ENCODE data around the gene IL2RA. TPM values are rescaled to one million over a fixed set of nuclear protein-coding genes. Genes with fewer than 3 reads are reported as not detected.

IL2RA gene
- total and polyA plus RNA-seq, 4 donors = 0.24 to 10.3 (median 3.4) TPM

GRCh38 chr10:5988336-5988920 is 73.7 kb downstream of the IL2RA start:
- DNase-seq (no peak), ATAC-seq (ENCODE audit: insufficient read depth, low FRiP score) (no peak)
- H3K27ac ChIP-seq (ENCODE audit: low read depth in 1 of 2, low read length in 1 of 2) = no peak overlapping the region
- no peak for TF ChIP-seq CTCF (IDR thresholded peaks at IDR 0.05; ENCODE audit: control extremely low read depth, extremely low read depth)
- no peaks in the 10 kb centered on the region for H3K36me3 ChIP-seq (ENCODE audit: control insufficient read depth in 4 of 4, insufficient read depth in 4 of 4, low read length in 4 of 4)
- H3K27me3 ChIP-seq (ENCODE audit: control insufficient read depth in 3 of 3, insufficient read depth in 3 of 3, low read length in 2 of 3) = no peaks in the 10 kb centered on the region
- H3K9me3 ChIP-seq (ENCODE audit: control insufficient read depth in 4 of 4, insufficient read depth in 3 of 4, low read length in 3 of 4) = peaks cover 0 to 3% (median 1%) of the 10 kb centered on the region in 4 donors
- WGBS, 2 donors = 92 to 95% methylated on average over 10 of the region's 10 CpGs
- H3K4me3 ChIP-seq = no peak overlapping the region
- H3K9ac ChIP-seq (ENCODE audit: insufficient read depth in 1 of 2, low read length in 2 of 2) = no peak overlapping the region
- peaks cover 0 to 41% (median 0%) of the 10 kb centered on the region in 5 donors for H3K4me1 ChIP-seq (ENCODE audit: control insufficient read depth in 5 of 5, insufficient read depth in 5 of 5, low read length in 5 of 5)

- Histone ChIP-seq H3K9me3 (ENCODE audit: control insufficient read depth in 4 of 4, insufficient read depth in 3 of 4, low read length in 3 of 4) (peaks cover 0 to 3% (median 1%) of the 10 kb centered on the region in 4 donors), H3K27me3 (ENCODE audit: control insufficient read depth in 3 of 3, insufficient read depth in 3 of 3, low read length in 2 of 3) (no peaks in the 10 kb centered on the region), H3K4me3 (no peak overlapping the region), H3K9ac (ENCODE audit: insufficient read depth in 1 of 2, low read length in 2 of 2) (no peak overlapping the region), H3K4me1 (ENCODE audit: control insufficient read depth in 5 of 5, insufficient read depth in 5 of 5, low read length in 5 of 5) (peaks cover 0 to 41% (median 0%) of the 10 kb centered on the region in 5 donors), H3K27ac (ENCODE audit: low read depth in 1 of 2, low read length in 1 of 2) (peak overlapping the region in 1 of 2 donors; percentile 56), H3K36me3 (ENCODE audit: control insufficient read depth in 4 of 4, insufficient read depth in 4 of 4, low read length in 4 of 4) (no peaks in the 10 kb centered on the region)
- WGBS, 2 donors = 53 to 65% methylated on average over 4 of the region's 4 CpGs
- ATAC-seq (ENCODE audit: insufficient read depth, low FRiP score) = no peak
- TF ChIP-seq CTCF (IDR thresholded peaks at IDR 0.05; ENCODE audit: control extremely low read depth, extremely low read depth) = no peak
- peak; percentile 65 to 89 (median 77) for DNase-seq
Measured at GRCh38 chr10:5987747-5988146, 74.4 kb downstream of the IL2RA start.

- peaks cover 0 to 9% (median 0%) of the 10 kb centered on the region in 3 donors for H3K27me3 ChIP-seq (ENCODE audit: control insufficient read depth in 3 of 3, insufficient read depth in 3 of 3, low read length in 2 of 3)
- H3K27ac ChIP-seq (ENCODE audit: low read depth in 1 of 2, low read length in 1 of 2) = no peak overlapping the region
- no peak overlapping the region for H3K4me3 ChIP-seq
- H3K9ac ChIP-seq (ENCODE audit: insufficient read depth in 1 of 2, low read length in 2 of 2) = no peak overlapping the region
- no peak for TF ChIP-seq CTCF (IDR thresholded peaks at IDR 0.05; ENCODE audit: control extremely low read depth, extremely low read depth)
- peaks cover 0 to 38% (median 3%) of the 10 kb centered on the region in 5 donors for H3K4me1 ChIP-seq (ENCODE audit: control insufficient read depth in 5 of 5, insufficient read depth in 5 of 5, low read length in 5 of 5)
- no peaks in the 10 kb centered on the region for H3K36me3 ChIP-seq (ENCODE audit: control insufficient read depth in 4 of 4, insufficient read depth in 4 of 4, low read length in 4 of 4)
- WGBS, 2 donors = 90 to 91% methylated on average over 5 of the region's 5 CpGs
- no peak for DNase-seq
- ATAC-seq (ENCODE audit: insufficient read depth, low FRiP score) = no peak
- H3K9me3 ChIP-seq (ENCODE audit: control insufficient read depth in 4 of 4, insufficient read depth in 3 of 4, low read length in 3 of 4) = no peaks in the 10 kb centered on the region
Measured at GRCh38 chr10:5985029-5985428, 77.1 kb downstream of the IL2RA start.

- TF ChIP-seq CTCF (IDR thresholded peaks at IDR 0.05; ENCODE audit: control extremely low read depth, extremely low read depth) = no peak
- Histone ChIP-seq H3K27ac (ENCODE audit: low read depth in 1 of 2, low read length in 1 of 2) (no peak overlapping the region), H3K36me3 (ENCODE audit: control insufficient read depth in 4 of 4, insufficient read depth in 4 of 4, low read length in 4 of 4) (no peaks in the 10 kb centered on the region), H3K27me3 (ENCODE audit: control insufficient read depth in 3 of 3, insufficient read depth in 3 of 3, low read length in 2 of 3) (peaks cover 0 to 12% (median 0%) of the 10 kb centered on the region in 3 donors), H3K9ac (ENCODE audit: insufficient read depth in 1 of 2, low read length in 2 of 2) (no peak overlapping the region), H3K4me3 (no peak overlapping the region), H3K9me3 (ENCODE audit: control insufficient read depth in 4 of 4, insufficient read depth in 3 of 4, low read length in 3 of 4) (no peaks in the 10 kb centered on the region), H3K4me1 (ENCODE audit: control insufficient read depth in 5 of 5, insufficient read depth in 5 of 5, low read length in 5 of 5) (peaks cover 0 to 37% (median 3%) of the 10 kb centered on the region in 5 donors)
- 78 to 89% methylated on average over 9 of the region's 9 CpGs for WGBS, 2 donors
- DNase-seq (peak in 2 of 3 donors; percentile 50 to 76), ATAC-seq (ENCODE audit: insufficient read depth, low FRiP score) (no peak)
Measured at GRCh38 chr10:5983774-5984173, 78.4 kb downstream of the IL2RA start.

All from lung (tissue), 12 donors.